T follicular helper cell (primary cell): ENCODE results near the gene GRWD1.

Experiments
- DNase-seq: peaks from one replicate; pipeline ENCODE4 v3.0.0-alpha.2; 2020; ENCODE audit warnings: low read depth
- total RNA-seq, 2 experiments: gene quantifications; one replicate each; lab custom pipeline; 2026; lab: John Stamatoyannopoulos, UW

Gene GRWD1
- 58.5 to 167 reads per million in 2 experiments for total RNA-seq

GRCh38 chr19:48445606-48446481, at the start of gene GRWD1:
Gene GRWD1 (plus strand): TSS chr19:48445983. CDS start chr19:48446006, 23 bp downstream.
- DNase-seq: peak; percentile 94

DNA sequence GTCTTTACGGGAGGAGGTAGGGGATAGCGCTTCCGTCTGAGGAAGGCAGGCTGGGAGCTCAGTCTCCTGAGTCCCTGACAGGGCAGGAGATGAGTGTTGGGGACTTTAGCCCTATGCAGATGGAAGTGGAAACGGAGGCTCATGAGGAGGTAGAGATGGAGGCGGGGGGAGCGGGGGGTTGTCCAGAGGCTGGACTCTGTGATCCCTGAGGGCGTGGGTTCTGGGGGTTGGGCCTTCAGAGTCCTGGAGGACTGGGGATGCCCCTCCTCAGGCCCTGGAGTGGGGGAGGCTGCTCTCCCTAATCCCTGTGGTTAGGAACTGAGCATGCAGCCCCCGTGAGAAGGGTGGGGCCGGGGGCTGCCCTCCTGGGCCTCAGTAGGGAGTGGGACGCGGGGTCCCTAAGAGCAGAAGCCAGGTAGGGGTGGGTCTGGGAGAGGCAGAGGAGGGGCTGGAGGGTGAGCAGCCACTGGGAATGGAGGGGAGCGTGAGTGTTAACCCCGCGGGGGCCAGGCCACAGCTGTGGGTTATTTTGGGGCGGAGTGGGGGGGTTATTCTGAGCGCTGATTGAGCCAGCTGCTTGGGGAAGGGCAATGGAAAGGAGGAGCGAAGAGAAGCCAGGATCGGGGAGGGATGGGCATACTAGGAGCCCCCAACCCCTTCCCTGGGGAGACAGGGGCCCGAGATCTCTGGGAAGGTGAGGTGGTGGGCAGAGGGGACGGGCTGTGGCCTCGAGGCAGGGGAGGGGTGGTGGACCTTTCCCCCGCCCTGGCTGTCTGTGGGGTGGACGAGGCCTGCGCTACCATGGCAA, 49.6 kb upstream of the GRWD1 start:
- no peak for DNase-seq

DNA sequence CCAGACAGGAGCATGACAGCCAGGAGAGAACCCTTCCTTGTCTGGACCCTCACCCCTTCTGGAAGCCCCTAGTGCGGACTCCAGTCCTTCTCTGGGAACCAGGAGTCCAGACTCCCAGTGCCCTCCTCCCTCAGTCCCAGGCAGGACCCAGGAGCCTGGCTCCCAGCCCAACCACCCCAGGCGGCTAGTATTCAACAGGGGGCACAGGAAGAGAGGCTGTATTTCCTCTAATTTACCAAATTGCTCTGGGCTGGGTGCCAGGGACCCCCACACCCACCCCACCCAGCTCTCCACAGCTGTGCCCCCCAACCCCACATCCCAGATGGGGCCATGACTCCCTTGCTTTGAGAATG, 49.0 kb upstream of the GRWD1 start:
- no peak for DNase-seq

GRCh38 chr19:48397263-48398101, 48.3 kb upstream of the GRWD1 start:
- no peak for DNase-seq

DNA sequence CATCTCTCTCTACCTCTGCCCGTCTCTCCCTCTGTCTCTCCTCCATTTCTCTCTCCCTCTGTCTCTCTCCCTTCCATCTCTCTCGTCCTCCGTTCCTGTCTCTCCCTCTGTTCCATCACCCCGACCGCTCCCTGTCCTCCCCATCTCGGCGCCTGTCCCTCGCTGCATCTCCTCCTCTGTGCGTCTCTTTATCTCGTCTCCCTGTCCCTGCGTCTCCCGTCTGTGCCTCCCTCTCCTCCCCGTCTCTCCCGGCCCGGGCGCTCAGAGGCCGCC, 47.7 kb upstream of the GRWD1 start:
- DNase-seq: no peak

DNA sequence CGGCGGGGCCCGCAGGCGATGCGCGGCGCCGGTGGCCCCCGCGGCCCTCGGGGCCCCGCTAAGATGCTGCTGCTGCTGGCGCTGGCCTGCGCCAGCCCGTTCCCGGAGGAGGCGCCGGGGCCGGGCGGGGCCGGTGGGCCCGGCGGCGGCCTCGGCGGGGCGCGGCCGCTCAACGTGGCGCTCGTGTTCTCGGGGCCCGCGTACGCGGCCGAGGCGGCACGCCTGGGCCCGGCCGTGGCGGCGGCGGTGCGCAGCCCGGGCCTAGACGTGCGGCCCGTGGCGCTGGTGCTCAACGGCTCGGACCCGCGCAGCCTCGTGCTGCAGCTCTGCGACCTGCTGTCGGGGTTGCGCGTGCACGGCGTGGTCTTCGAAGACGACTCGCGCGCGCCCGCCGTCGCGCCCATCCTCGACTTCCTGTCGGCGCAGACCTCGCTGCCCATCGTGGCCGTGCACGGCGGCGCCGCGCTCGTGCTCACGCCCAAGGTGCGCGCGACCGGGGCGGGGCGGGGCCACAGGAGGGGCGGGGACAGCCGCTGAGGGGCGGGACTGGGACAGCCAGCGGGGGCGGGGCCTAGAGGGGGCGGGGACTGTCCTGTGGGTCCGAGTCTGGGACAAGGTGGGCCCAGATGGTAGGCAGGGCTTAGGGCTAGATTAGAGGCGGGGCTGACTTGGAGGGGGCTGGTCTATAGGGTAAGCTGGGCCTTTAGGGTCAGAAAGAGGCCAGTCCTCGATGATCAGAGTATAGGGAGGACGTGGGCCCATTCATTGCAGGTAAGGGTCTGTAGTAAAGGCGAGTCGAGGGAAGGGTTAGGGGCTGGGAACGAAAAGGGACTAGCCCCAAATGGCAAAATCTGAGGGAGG, 47.2 kb upstream of the GRWD1 start:
- peak; percentile 74 for DNase-seq

DNA sequence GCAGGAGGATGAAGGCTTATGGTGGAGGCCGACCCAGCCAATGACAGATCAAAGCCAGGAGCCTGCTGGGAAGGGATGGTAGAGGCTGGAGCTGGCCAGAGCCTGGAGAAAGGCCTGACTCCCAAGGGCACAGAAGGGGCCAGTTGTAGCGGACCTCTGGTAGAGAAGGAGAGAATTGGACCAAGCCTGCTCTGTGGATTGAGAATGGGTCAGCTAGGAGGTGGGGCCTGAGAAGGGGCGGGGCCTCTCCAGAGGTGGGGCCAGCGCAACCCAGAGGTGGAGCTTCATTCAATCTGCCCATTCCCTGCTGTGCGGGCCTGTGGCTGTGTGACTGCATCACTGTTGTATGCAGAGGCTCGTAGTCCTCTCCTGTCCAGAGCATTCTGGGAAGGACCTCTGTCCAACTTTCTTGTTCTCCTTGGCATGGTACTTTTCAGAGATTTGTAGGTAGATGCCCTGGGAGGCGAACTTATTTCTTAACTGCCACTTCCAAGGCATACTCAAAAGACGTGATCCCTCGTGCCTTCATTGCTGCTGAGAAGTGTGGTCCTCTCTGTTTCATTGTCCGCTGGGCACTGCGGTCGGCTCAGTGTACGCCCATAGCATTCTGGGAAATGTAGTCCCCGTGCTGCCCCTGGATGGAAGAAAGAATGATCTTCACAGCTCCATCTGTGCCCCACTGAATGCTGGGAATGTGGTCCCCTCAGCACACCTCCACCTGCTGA, 45.6 kb upstream of the GRWD1 start:
- no peak for DNase-seq

GRCh38 chr19:48401287-48401686, 44.5 kb upstream of the GRWD1 start:
- no peak for DNase-seq

GRCh38 chr19:48403606-48404005, 42.2 kb upstream of the GRWD1 start:
- no peak for DNase-seq

DNA sequence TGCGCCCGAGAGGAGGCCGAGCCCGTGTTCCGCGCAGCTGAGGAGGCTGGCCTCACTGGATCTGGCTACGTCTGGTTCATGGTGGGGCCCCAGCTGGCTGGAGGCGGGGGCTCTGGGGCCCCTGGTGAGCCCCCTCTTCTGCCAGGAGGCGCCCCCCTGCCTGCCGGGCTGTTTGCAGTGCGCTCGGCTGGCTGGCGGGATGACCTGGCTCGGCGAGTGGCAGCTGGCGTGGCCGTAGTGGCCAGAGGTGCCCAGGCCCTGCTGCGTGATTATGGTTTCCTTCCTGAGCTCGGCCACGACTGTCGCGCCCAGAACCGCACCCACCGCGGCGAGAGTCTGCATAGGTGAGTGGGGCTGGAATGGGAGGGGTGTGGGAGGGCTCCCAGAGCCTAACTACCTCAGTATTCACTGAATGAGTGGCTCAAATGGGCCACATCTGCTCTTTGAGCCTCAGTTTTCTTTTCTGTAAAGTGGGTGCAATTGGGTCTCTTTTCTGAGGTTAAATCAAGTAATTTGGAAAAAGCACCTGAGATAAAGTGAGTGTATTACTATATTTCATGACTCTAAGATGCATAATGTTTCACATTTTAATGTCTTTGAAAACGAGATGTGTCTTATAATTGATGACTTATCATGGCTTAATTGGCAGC, 40.6 kb upstream of the GRWD1 start:
- no peak for DNase-seq

DNA sequence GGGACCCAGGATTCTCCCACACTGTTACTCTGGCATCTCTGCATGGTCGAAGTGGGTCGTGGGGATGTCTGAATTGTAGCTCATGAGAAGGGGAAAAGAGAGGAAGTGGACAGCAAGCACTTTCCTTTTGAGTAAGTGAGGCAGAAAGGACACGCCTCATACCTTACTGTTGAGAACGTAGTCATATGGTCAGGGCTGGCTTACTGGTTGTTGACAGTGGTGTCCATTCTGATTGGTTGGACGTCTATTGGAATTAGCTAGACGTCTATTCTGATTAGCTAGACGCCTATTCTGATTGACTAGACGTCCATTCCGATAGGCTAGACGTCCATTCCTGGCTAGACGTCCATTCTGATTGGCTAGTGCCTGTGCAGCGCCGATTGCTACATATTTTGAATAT, 39.9 kb upstream of the GRWD1 start:
- no peak for DNase-seq

GRCh38 chr19:48413879-48414587, 31.8 kb upstream of the GRWD1 start:
- no peak for DNase-seq

GRCh38 chr19:48415395-48415794, 30.4 kb upstream of the GRWD1 start:
- peak; percentile 69 for DNase-seq

DNA sequence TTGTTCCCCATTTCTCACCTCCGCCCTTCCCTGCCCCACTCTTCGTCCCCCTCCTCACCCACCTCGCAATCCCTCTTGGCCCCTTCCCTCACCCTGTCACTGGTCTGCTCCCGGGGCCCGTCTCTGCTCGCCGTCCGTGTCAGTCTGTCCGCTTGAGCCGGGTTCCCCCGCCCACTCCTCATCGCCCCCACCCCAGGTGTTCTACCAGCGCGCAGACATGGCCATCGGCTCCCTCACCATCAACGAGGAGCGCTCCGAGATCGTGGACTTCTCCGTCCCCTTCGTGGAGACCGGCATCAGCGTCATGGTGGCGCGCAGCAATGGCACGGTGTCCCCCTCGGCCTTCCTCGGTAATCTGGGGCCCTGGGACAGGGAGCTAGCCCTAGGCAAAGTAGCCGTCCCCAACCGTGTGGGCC, 30.0 kb upstream of the GRWD1 start:
- DNase-seq: no peak

- no peak for DNase-seq
These were observed 28.4 kb upstream of the GRWD1 start for GRCh38 chr19:48417421-48417820.

DNA sequence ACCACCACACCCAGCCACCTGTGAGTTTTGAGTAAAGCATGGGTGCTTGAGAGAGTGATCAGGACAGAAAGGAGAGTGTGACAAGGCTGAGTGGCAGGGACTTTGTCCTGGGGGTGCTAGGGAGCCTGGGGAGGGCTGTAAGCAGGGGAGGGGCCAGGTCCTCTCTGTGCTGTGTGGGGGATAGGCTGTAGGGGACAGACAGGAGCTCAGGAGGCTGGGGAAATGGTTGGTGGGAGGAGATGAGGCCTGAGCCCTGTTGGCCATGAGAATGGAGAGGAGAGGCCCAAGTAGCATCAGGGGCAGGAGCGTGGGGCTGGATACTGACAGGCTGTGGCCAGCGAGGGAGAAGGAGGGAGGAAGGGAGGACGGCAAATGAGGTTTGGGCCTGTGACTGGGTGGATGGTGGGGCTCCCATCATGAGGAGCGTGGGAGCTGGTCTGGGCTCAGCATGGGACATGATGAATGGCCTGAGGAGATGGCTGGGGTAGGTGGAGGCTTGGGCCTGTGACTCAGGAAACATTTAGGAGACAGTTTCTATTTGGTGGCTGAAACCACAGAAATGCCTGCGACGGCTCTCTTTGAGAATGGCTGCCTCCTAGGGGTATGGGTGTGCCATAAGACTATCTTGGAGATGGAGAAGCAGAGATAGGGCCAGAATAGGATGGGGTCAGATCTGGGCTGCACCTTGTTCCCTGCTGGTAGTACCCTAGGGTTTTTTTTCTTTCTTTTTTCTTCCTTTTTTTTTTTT, 27.3 kb upstream of the GRWD1 start:
- DNase-seq: no peak

- DNase-seq: peak; percentile 61
These were observed 26.4 kb upstream of the GRWD1 start for GRCh38 chr19:48419158-48419920.

DNA sequence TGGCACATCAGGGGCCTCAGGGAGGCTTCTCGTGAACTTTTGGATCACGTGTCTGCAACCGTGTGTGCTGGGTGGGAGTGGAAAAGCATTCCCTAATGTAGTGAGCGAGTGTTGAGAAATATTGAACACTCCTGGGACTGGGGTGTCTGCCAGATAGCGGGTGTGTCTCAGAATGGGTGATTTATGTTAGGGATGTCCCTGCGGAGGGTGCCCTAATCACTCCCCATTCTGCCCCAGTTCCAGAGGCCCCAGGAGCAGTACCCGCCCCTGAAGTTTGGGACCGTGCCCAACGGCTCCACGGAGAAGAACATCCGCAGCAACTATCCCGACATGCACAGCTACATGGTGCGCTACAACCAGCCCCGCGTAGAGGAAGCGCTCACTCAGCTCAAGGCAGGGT, 24.2 kb upstream of the GRWD1 start:
- no peak for DNase-seq
